ENCODE data around the gene REXO1. TPM values are rescaled to one million over a fixed set of nuclear protein-coding genes. Genes with fewer than 3 reads are reported as not detected.

The REXO1 gene
- polyA plus RNA-seq, 3 donors: 2.8 to 60.8 (median 3.0) TPM

DNA sequence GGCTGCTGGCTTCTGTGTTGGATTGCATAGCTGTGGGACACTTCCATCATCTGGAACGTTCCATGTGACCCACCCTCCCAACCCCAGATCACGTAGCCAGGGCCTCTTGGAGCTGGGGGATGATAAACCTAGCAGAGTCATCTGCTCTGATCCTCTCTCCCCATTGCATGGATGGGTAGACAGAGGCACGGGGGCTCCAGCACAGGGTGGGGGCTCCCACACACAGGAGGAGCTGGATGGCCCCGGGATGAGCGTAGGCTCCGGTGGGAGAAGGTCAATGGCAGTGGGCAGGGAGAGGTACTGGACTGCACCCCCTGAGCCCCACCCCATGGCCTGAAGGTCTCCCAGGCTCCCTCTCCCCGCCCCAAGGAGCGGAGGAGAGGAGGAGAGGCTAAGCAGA is 61.6 kb downstream of the REXO1 start:
- no peak overlapping the region for H2AFZ ChIP-seq (ENCODE audit: insufficient read depth, low read depth, low read length, poor library complexity, severe bottlenecking)
- Mint-ChIP-seq H3K27me3 (ENCODE audit: low read depth in 3 of 3) (peaks cover 18 to 58% (median 28%) of the 10 kb centered on the region in 3 donors), H3K27ac (no peak overlapping the region), H3K4me1 (no peaks in the 10 kb centered on the region), H3K9me3 (peaks cover 2 to 21% (median 16%) of the 10 kb centered on the region in 7 donors), H3K4me3 (no peak overlapping the region), H3K36me3 (no peaks in the 10 kb centered on the region)
- H3K27me3 ChIP-seq (ENCODE audit: control insufficient read depth in 2 of 2, insufficient read depth in 2 of 2, low read length in 2 of 2): peaks cover 0 to 22% of the 10 kb centered on the region in 2 donors
- H3K9me3 ChIP-seq (replicated peaks in 1 of 2; ENCODE audit: control insufficient read depth in 1 of 2, insufficient read depth in 1 of 2, low read length in 2 of 2): peaks cover 1 to 13% of the 10 kb centered on the region in 2 donors
- H3K4me2 ChIP-seq (replicated peaks; ENCODE audit: extremely low read depth, low read length, poor library complexity, severe bottlenecking): no peak overlapping the region
- H3K36me3 ChIP-seq (replicated peaks in 1 of 2; ENCODE audit: control insufficient read depth in 1 of 2, insufficient read depth in 2 of 2, low read length in 2 of 2): no peaks in the 10 kb centered on the region
- intact Hi-C loops (cut with micrococcal nuclease): loop anchor here in 1 of 2 donors (5.0 kb wide), 1 partner anchor 41 kb away; no protein-coding TSS in a partner anchor
- DNase-seq: no peak
- H3K4me3 ChIP-seq (replicated peaks in 1 of 3; ENCODE audit: low read depth in 2 of 3, low read length in 3 of 3): no peak overlapping the region
- no peaks in the 10 kb centered on the region for H3K79me2 ChIP-seq (ENCODE audit: insufficient read depth, low read length)
- TF ChIP-seq, protein P1, sequence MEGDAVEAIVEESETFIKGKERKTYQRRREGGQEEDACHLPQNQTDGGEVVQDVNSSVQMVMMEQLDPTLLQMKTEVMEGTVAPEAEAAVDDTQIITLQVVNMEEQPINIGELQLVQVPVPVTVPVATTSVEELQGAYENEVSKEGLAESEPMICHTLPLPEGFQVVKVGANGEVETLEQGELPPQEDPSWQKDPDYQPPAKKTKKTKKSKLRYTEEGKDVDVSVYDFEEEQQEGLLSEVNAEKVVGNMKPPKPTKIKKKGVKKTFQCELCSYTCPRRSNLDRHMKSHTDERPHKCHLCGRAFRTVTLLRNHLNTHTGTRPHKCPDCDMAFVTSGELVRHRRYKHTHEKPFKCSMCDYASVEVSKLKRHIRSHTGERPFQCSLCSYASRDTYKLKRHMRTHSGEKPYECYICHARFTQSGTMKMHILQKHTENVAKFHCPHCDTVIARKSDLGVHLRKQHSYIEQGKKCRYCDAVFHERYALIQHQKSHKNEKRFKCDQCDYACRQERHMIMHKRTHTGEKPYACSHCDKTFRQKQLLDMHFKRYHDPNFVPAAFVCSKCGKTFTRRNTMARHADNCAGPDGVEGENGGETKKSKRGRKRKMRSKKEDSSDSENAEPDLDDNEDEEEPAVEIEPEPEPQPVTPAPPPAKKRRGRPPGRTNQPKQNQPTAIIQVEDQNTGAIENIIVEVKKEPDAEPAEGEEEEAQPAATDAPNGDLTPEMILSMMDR (IDR thresholded peaks at IDR 0.05): no peak
- peaks cover 0 to 6% of the 10 kb centered on the region in 2 donors for H3K4me1 ChIP-seq (ENCODE audit: control insufficient read depth in 1 of 2, insufficient read depth in 2 of 2, low read length in 2 of 2)
- WGBS (ENCODE audit: insufficient coverage): no CpG with 5 or more reads among the region's 8 CpGs
- no peaks in the 10 kb centered on the region for H4K20me1 ChIP-seq (ENCODE audit: insufficient read depth, low read length)
- no peak overlapping the region for H3K27ac ChIP-seq (ENCODE audit: low read depth in 1 of 2, low read length in 2 of 2)
- no peak overlapping the region for H3K9ac ChIP-seq (ENCODE audit: insufficient read depth, low read length, poor library complexity, severe bottlenecking)

DNA sequence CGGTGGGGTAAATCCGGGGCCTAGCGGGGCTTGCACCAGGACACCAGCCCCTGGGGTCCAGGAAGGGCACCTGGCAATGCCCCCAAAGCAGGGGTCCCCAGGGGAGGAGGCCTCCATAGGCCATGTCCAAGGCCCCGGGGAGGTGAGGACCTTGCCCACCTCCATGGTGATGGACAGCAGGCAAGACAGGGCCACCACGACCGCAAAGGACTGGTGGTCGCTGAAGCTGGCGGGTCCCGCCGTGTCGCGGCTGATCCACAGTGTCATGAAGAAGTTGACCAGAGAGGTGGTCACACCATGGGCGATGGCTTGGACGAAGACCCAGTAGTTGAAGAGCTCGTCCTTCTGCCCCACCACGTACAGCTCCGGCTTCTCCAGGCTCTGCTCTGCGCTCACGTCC is 63.0 kb downstream of the REXO1 start:
- H3K9ac ChIP-seq (ENCODE audit: insufficient read depth, low read length, poor library complexity, severe bottlenecking): no peak overlapping the region
- no peak overlapping the region for H3K4me2 ChIP-seq (replicated peaks; ENCODE audit: extremely low read depth, low read length, poor library complexity, severe bottlenecking)
- 98% methylated on average over 12 of the region's 19 CpGs for WGBS (ENCODE audit: insufficient coverage)
- no peaks in the 10 kb centered on the region for H3K79me2 ChIP-seq (ENCODE audit: insufficient read depth, low read length)
- TF ChIP-seq, protein P1 (IDR thresholded peaks at IDR 0.05): no peak
- no peak overlapping the region for H3K4me3 ChIP-seq (replicated peaks in 1 of 3; ENCODE audit: low read depth in 2 of 3, low read length in 3 of 3)
- H3K4me1 ChIP-seq (ENCODE audit: control insufficient read depth in 1 of 2, insufficient read depth in 2 of 2, low read length in 2 of 2): peaks cover 0 to 6% of the 10 kb centered on the region in 2 donors
- no peak overlapping the region for H3K27ac ChIP-seq (ENCODE audit: low read depth in 1 of 2, low read length in 2 of 2)
- Mint-ChIP-seq H3K36me3 (peaks cover 0 to 3% of the 10 kb centered on the region in 2 donors), H3K27ac (no peak overlapping the region), H3K27me3 (ENCODE audit: low read depth in 3 of 3) (peaks cover 29 to 62% (median 33%) of the 10 kb centered on the region in 3 donors), H3K4me1 (no peaks in the 10 kb centered on the region), H3K4me3 (no peak overlapping the region), H3K9me3 (peaks cover 2 to 21% (median 14%) of the 10 kb centered on the region in 7 donors)
- peaks cover 4 to 10% of the 10 kb centered on the region in 2 donors for H3K9me3 ChIP-seq (replicated peaks in 1 of 2; ENCODE audit: control insufficient read depth in 1 of 2, insufficient read depth in 1 of 2, low read length in 2 of 2)
- H3K27me3 ChIP-seq (ENCODE audit: control insufficient read depth in 2 of 2, insufficient read depth in 2 of 2, low read length in 2 of 2): peaks cover 0 to 33% of the 10 kb centered on the region in 2 donors
- intact Hi-C loops (cut with micrococcal nuclease): loop anchor here in 1 of 2 donors (5.0 kb wide), 1 partner anchor 42 kb away; no protein-coding TSS in a partner anchor
- H3K36me3 ChIP-seq (replicated peaks in 1 of 2; ENCODE audit: control insufficient read depth in 1 of 2, insufficient read depth in 2 of 2, low read length in 2 of 2): no peaks in the 10 kb centered on the region
- no peak overlapping the region for H2AFZ ChIP-seq (ENCODE audit: insufficient read depth, low read depth, low read length, poor library complexity, severe bottlenecking)
- no peak for DNase-seq
- H4K20me1 ChIP-seq (ENCODE audit: insufficient read depth, low read length): no peaks in the 10 kb centered on the region

Measured in CD14-positive monocyte (primary cell).